22Rv1 (cell line): Measurements from ENCODE around the gene KIZ.

Source experiments
- ZFX ChIP-seq: fragments of 450-650 bp; IDR thresholded peaks from 2 replicates; pipeline ENCODE4 v1.6.1; 2017; ENCODE audit warnings: antibody characterized with exemption, borderline replicate concordance
- TF ChIP-seq, protein P1 (sequence below): fragments of 450-650 bp; IDR thresholded peaks from 2 replicates; pipeline ENCODE4 v1.5.1; 2017; ENCODE audit warnings: mild to moderate bottlenecking

GRCh38 chr20:21134883-21135493 is 9.1 kb downstream of the KIZ start:
- TF ChIP-seq, protein P1, sequence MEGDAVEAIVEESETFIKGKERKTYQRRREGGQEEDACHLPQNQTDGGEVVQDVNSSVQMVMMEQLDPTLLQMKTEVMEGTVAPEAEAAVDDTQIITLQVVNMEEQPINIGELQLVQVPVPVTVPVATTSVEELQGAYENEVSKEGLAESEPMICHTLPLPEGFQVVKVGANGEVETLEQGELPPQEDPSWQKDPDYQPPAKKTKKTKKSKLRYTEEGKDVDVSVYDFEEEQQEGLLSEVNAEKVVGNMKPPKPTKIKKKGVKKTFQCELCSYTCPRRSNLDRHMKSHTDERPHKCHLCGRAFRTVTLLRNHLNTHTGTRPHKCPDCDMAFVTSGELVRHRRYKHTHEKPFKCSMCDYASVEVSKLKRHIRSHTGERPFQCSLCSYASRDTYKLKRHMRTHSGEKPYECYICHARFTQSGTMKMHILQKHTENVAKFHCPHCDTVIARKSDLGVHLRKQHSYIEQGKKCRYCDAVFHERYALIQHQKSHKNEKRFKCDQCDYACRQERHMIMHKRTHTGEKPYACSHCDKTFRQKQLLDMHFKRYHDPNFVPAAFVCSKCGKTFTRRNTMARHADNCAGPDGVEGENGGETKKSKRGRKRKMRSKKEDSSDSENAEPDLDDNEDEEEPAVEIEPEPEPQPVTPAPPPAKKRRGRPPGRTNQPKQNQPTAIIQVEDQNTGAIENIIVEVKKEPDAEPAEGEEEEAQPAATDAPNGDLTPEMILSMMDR, result no peak
- no peak for TF ChIP-seq ZFX
